ENCODE measurements around the gene TUBGCP5.
"Not testable (repeated sequence)": the region's sequence is repeated elsewhere in the genome, so short reads cannot be mapped to it uniquely, and the experiment has no call there.

The TUBGCP5 gene

DNA sequence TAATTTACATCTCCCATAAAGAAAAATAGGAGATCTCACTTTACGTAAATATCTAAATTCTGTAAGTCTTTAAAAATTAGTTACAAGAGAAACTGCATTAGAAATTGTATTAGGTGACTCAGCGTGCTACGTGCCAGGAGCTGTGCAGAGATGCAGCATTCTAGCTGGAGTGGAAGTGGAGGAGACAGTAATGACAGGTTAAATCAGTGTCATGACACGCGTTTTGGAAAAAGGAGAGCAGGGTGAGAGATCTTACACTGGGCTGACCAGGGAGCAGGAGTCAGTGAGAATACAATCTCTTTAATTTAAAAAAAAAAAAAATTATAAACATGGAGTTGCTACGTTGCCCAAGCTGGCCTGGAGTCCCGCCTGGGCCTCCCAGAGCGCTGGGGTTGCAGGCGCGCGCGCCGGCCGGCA lies 635 bp downstream of the TUBGCP5 start:
- no peak for DNase-seq (ENCODE audit: low spot score)
- TF ChIP-seq, protein P1, sequence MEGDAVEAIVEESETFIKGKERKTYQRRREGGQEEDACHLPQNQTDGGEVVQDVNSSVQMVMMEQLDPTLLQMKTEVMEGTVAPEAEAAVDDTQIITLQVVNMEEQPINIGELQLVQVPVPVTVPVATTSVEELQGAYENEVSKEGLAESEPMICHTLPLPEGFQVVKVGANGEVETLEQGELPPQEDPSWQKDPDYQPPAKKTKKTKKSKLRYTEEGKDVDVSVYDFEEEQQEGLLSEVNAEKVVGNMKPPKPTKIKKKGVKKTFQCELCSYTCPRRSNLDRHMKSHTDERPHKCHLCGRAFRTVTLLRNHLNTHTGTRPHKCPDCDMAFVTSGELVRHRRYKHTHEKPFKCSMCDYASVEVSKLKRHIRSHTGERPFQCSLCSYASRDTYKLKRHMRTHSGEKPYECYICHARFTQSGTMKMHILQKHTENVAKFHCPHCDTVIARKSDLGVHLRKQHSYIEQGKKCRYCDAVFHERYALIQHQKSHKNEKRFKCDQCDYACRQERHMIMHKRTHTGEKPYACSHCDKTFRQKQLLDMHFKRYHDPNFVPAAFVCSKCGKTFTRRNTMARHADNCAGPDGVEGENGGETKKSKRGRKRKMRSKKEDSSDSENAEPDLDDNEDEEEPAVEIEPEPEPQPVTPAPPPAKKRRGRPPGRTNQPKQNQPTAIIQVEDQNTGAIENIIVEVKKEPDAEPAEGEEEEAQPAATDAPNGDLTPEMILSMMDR (IDR thresholded peaks at IDR 0.05; ENCODE audit: extremely low read depth, missing control alignments) = no peak

DNA sequence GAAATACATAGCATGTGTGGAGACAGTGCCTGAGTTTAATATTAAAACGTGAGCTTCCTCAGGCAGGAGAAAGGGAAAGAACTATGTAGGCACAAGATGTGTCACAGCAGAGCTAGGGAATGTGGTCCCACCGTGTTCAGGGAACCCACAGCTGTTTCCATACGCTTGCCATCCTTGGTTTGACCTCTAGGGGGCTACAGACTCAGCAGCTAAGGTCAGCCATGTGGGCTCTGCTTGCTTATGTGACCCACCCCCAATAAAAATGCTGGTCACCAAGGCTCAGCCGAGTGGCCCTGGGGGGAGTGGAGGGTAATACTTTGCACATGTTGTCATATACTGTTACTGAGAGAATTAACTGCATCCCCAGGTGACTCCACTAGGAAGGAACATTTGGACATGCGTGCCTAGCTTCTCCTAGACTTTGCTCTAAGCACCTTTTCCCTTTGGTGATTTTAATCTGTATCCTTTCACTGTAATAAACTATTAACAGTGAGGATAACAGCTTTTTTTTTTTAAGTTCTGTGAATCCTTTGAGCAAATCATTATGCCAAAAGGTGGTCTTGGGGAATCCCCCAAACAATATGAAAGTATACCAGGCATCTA lies 3.3 kb downstream of the TUBGCP5 start:
- peak; percentile 56 for DNase-seq (ENCODE audit: low spot score)
- TF ChIP-seq, protein P1 (IDR thresholded peaks at IDR 0.05; ENCODE audit: extremely low read depth, missing control alignments) = peak; percentile 66

DNA sequence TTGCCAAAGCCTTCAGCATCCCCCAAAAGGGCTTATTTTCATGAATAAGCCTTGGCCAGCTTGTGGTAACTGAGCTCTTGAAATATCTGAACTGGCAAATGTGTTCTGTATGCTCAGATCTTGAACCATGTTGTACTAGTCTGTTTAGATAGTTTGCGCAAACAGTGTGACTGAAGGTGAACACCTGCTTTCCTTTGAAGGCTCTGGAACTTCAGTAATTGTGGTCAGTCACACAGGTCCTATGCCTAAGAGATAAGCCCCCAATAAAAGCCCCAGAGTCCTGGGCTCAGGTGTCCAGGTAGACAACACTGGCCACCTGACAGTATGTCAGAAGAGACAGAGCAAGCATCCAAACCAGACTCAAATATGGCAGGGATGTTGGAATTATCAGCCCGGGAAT lies 5.4 kb downstream of the TUBGCP5 start:
- TF ChIP-seq, protein P1 (IDR thresholded peaks at IDR 0.05; ENCODE audit: extremely low read depth, missing control alignments) = no peak
- DNase-seq (ENCODE audit: low spot score) = no peak

DNA sequence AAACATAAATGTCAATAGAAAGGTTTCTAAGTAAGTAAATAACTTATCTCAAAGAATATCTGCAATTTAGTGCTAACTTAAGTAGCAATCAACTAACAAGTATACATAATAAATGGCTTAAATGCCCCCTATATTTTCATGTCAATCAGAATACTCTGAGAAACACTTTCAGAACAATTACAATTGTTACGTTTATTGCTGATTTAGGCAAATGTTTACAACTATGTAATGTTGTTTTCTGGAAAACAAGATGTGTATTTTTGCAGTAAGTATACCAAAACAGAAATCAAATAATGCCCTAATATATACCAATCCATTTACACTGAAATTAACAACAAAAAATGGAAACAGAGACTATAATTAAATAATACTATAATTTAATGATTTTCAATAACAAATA lies 13.2 kb downstream of the TUBGCP5 start:
- TF ChIP-seq, protein P1 (IDR thresholded peaks at IDR 0.05; ENCODE audit: extremely low read depth, missing control alignments) = no peak
- DNase-seq (ENCODE audit: low spot score) = no peak

DNA sequence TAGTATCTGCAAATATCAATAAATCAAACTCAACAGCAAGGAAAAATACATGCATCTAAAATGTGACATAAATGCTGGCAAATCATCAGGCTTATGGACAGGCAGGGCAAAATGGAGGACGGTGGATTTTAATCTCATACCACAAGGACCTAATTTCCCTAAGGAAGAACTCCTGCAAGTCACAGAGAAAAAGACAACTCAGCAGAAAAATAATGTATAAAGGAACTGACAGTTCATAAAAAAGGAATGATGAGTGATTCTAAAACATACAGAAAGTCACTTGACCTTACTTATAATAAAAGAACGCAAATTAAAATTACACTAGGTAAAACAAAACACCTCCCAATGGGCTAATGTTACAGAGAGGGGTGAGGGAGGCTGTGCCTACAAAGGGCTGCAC lies 17.2 kb downstream of the TUBGCP5 start:
- no peak for DNase-seq (ENCODE audit: low spot score)
- TF ChIP-seq, protein P1 (IDR thresholded peaks at IDR 0.05; ENCODE audit: extremely low read depth, missing control alignments) = no peak

DNA sequence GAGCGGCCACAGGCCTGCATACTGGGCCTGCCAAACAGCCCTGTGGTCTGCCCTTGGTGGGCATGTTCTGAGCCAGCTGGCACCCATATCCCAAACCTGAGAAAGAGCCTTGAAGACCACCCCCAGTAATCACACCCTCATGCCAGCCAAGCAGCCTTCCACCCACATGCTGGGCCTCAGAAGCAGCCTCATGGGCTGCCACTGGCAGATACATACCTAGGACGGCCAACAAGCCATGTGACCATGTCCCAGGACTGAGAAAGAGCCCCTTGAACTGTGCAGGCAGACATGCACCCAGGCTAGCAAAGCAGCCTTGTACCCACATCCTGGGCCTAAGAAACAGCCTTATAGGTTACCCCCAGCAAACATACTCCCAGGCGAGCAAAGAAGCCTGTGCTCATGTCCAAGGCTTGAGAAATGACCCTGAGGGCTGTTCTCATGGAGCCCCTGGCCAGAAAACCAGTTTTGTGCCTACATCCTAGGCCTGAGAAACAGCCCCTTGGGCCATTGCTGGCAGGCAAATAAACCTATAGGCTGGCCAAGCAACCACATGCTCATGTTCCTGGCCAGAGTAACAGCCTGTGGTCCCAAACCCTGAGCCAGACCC lies 24.9 kb downstream of the TUBGCP5 start:
- TF ChIP-seq, protein P1 (IDR thresholded peaks at IDR 0.05; ENCODE audit: extremely low read depth, missing control alignments) = no peak
- no peak for DNase-seq (ENCODE audit: low spot score)

DNA sequence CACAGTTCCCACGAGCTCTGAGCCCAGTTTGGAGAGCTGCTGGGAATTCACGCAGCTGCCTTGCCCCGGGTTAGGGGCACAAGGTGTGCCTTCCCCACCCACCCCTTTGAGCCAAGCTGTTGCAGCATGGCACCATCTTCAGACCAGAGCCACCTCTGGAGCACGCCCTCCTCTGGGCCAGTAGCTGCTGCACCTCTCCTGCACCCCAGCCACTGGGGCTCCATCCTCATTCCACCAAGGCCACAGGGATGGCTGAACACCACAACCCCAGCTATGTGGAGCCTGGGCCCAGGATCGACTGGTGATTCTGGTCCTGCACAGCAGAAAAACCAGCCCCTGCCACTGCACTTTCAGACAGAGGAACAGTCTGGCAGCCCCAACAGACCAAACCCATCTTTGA lies 25.7 kb downstream of the TUBGCP5 start:
- no peak for DNase-seq (ENCODE audit: low spot score)
- TF ChIP-seq, protein P1 (IDR thresholded peaks at IDR 0.05; ENCODE audit: extremely low read depth, missing control alignments) = no peak

DNA sequence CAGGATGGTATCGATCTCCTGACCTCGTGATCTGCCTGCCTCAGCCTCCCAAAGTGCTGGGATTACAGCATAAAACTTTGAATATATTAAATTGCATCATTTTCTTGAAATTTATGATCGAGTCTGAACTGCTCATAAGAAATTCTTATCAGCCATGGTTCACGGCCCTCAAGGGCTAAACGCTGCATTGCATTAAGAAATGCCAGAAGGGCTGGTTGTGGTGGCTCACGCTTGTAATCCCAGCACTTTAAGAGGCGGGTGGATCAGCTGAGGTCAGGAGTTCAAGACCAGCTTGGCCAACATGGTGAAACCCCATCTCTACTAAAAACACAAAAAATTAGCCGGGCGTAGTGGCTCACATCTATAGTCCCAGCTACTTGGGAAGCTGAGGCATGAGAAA lies 26.8 kb downstream of the TUBGCP5 start:
- DNase-seq (ENCODE audit: low spot score) = not testable (repeated sequence)

All from GM20000 (cell line).